Endothelial cell of umbilical vein (primary cell): Measurements from ENCODE around the gene MYDGF. TPM values are rescaled to one million over a fixed set of nuclear protein-coding genes. Genes with fewer than 3 reads are reported as not detected.

Experiments used
- BruUV-seq: library from RNA; stranded (reverse); fragments of 400-500 nt; replicated peaks from 2 replicates; lab custom pipeline; 2021; lab: Mats Ljungman, UMichigan
- CTCF ChIA-PET: fragments of 300-600, 350-600 bp; sonication (Branson Sonifier 250); formaldehyde crosslinking; loops from one replicate; lab custom pipeline; 2021; ENCODE audit warnings: antibody characterized with exemption, inconsistent platforms; lab: Charles Lee
- POLR2A ChIA-PET: fragments of 300-600, 350-600 bp; sonication (Branson Sonifier 250); formaldehyde crosslinking; loops from one replicate; lab custom pipeline; 2021; ENCODE audit warnings: antibody characterized with exemption, inconsistent platforms; lab: Charles Lee
- DNase-seq: peaks from one replicate; pipeline ENCODE4 v3.0.0-alpha.2; 2011; ENCODE audit warnings: low read depth, low spot score
- FAIRE-seq: peaks from 2 replicates; lab custom pipeline; 2011; peaks lifted over from hg19 to GRCh38; lab: Jason Lieb, UNC
- H2AFZ ChIP-seq: 2 replicates; pipeline ENCODE4 v1.6.0; 2012; ENCODE audit warnings: low read depth, low read length, control low read depth, inconsistent platforms
- H3K27ac ChIP-seq: 2 replicates; pipeline ENCODE4 v1.5.1; 2011; ENCODE audit warnings: low read depth, mild to moderate bottlenecking, control low read depth, low read length, moderate library complexity; ENCODE audit not compliant: insufficient read depth
- H3K27me3 ChIP-seq, 2 experiments: 2 replicates each; pipeline versions ENCODE4 v1.6.0 to v1.6.1; 2011; ENCODE audit warnings: low read length in 2 of 2, mixed read lengths in 1 of 2; ENCODE audit not compliant: control insufficient read depth in 2 of 2, insufficient read depth in 2 of 2
- H3K36me3 ChIP-seq, 2 experiments: 2 replicates in 1 of 2; 3 replicates in 1 of 2; pipeline ENCODE4 v1.5.1; 2011; ENCODE audit warnings: low read length in 2 of 2, mild to moderate bottlenecking in 1 of 2, moderate library complexity in 1 of 2; ENCODE audit not compliant: control insufficient read depth in 2 of 2, insufficient read depth in 2 of 2; ENCODE audit errors: extremely low read depth in 1 of 2
- H3K4me1 ChIP-seq: 3 replicates; pipeline ENCODE4 v1.5.1; 2011; ENCODE audit warnings: mild to moderate bottlenecking, low read length; ENCODE audit not compliant: control insufficient read depth, insufficient read depth; ENCODE audit errors: extremely low read depth
- H3K4me2 ChIP-seq: 2 replicates; pipeline ENCODE4 v1.6.1; 2011; ENCODE audit warnings: low read length, control low read depth, mixed read lengths; ENCODE audit not compliant: insufficient read depth
- H3K4me3 ChIP-seq, 3 experiments: fragments of 200-600 bp in 1 of 3; sonication (generic), shearing (Covaris generic) in 1 of 3; replicated peaks in 1 of 3; 2 replicates each; pipeline ENCODE4 v1.5.1; 2011 to 2016; ENCODE audit warnings: control low read depth in 3 of 3, low read length in 3 of 3, mild to moderate bottlenecking in 2 of 3, inconsistent platforms in 1 of 3, low read depth in 1 of 3, moderate library complexity in 1 of 3; ENCODE audit not compliant: insufficient read depth in 1 of 3
- H3K79me2 ChIP-seq: 2 replicates; pipeline ENCODE4 v1.6.0; 2012; ENCODE audit warnings: low read length, inconsistent platforms; ENCODE audit not compliant: control insufficient read depth, insufficient read depth
- H3K9ac ChIP-seq: replicated peaks from 2 replicates; pipeline ENCODE3; 2011; ENCODE audit warnings: low read length, control low read depth; ENCODE audit not compliant: insufficient read depth; ENCODE audit errors: extremely low read depth
- H3K9me1 ChIP-seq: replicated peaks from 3 replicates; pipeline ENCODE4 v1.6.0; 2011; ENCODE audit warnings: mild to moderate bottlenecking, low read length; ENCODE audit not compliant: control insufficient read depth, insufficient read depth; ENCODE audit errors: extremely low read depth
- H3K9me3 ChIP-seq: replicated peaks from 2 replicates; pipeline ENCODE4 v1.5.1; 2012; ENCODE audit warnings: low read length, inconsistent platforms; ENCODE audit not compliant: control insufficient read depth, insufficient read depth
- H4K20me1 ChIP-seq: replicated peaks from 2 replicates; pipeline ENCODE3; 2011; ENCODE audit warnings: mild to moderate bottlenecking, low read length; ENCODE audit not compliant: control insufficient read depth, insufficient read depth; ENCODE audit errors: extremely low read depth
- EZH2 ChIP-seq: IDR thresholded peaks from 2 replicates; pipeline ENCODE4 v1.6.1; 2012; ENCODE audit warnings: borderline replicate concordance, low read depth, mild to moderate bottlenecking, moderate library complexity, low read length, inconsistent platforms; ENCODE audit not compliant: severe bottlenecking
- JUN ChIP-seq: IDR thresholded peaks from 2 replicates; pipeline ENCODE4 v1.6.1; 2011; ENCODE audit warnings: borderline replicate concordance, low read depth; ENCODE audit not compliant: insufficient read length, insufficient read depth
- MAX ChIP-seq: IDR thresholded peaks from 2 replicates; pipeline ENCODE4 v1.6.1; 2011; ENCODE audit not compliant: insufficient read depth, insufficient read length
- MYC ChIP-seq: IDR thresholded peaks from one replicate; pipeline ENCODE4 v1.6.1; 2011; ENCODE audit warnings: mild to moderate bottlenecking, low read depth, low read length
- POLR2AphosphoS5 ChIP-seq: IDR thresholded peaks from 2 replicates; pipeline ENCODE4 v1.6.1; 2012; ENCODE audit warnings: low read depth, mild to moderate bottlenecking, control low read depth, low read length, moderate library complexity; ENCODE audit not compliant: insufficient read depth
- dilution Hi-C: fragments of 300-500 bp; cut with MboI; formaldehyde crosslinking; loops from one replicate; pipeline ENCODE4 v1.15.0; 2019; ENCODE audit warnings: low sequenced_read_pairs; ENCODE audit not compliant: extremely low pct_ligation_motif_present
- intact Hi-C: fragments of 100-400 bp; cut with micrococcal nuclease; formaldehyde crosslinking; loops from one replicate; pipeline ENCODE4 v1.10.0; 2022
- polyA plus RNA-seq, 4 experiments: library from polyadenylated mRNA; depleted of rRNA in 3 of 4; stranded (reverse) in 3 of 4; unstranded in 1 of 4; fragments of >200 nt; gene quantifications; 2 replicates each; pipeline versions ENCODE4 v1.2.1 to v1.2.3, GENCODE V29; 2011 to 2012; ENCODE audit warnings: missing spikeins in 1 of 4
- total RNA-seq: library from RNA; stranded (reverse); gene quantifications from 2 replicates; pipeline ENCODE4 v1.2.3, GENCODE V29; 2021
- TF ChIP-seq, protein P1 (sequence below), 2 donors: IDR thresholded peaks; 1 replicate in 1 of 2; 2 replicates in 1 of 2; pipeline ENCODE4 v1.5.1; 2011; ENCODE audit warnings: low read length in 2 of 2, mild to moderate bottlenecking in 2 of 2, moderate library complexity in 2 of 2, control low read depth in 1 of 2, inconsistent platforms in 1 of 2, low read depth in 1 of 2; ENCODE audit not compliant: insufficient read depth in 1 of 2; ENCODE audit errors: extremely low read depth in 1 of 2

MYDGF gene
- total and polyA plus RNA-seq, 2 donors (not counting 3 experiments of a cell fraction or from before 2014, with no cell fraction given) = 191 to 337 TPM

DNA sequence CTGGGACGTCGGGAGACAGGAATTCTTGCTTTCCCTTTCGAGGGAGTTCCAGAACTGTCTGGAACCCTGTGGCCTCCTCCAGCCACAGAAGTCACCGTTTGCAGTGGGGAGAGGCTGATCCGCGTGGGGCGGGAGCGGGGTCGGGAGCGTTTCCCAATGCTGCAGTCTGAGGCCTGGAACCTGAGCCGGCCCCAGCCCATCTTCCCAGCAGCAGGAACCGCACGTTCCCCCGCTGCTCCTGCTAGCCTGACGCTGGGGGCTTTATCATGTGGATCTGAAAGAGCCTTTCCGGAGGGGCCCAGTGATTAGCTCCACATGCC, 40.1 kb upstream of the MYDGF start:
- POLR2A ChIA-PET = no interaction called here
- peaks cover 18% of the 10 kb centered on the region for H3K4me1 ChIP-seq
- dilution Hi-C loops = no loop called here
- no peaks in the 10 kb centered on the region for H3K9me1 ChIP-seq
- no peaks in the 10 kb centered on the region for H4K20me1 ChIP-seq
- H3K4me2 ChIP-seq = no peak overlapping the region
- no peaks in the 10 kb centered on the region for H3K9me3 ChIP-seq
- H3K36me3 ChIP-seq = peaks cover 9 to 41% of the 10 kb centered on the region in 2 experiments
- CTCF ChIA-PET = no interaction called here
- TF ChIP-seq, protein P1, sequence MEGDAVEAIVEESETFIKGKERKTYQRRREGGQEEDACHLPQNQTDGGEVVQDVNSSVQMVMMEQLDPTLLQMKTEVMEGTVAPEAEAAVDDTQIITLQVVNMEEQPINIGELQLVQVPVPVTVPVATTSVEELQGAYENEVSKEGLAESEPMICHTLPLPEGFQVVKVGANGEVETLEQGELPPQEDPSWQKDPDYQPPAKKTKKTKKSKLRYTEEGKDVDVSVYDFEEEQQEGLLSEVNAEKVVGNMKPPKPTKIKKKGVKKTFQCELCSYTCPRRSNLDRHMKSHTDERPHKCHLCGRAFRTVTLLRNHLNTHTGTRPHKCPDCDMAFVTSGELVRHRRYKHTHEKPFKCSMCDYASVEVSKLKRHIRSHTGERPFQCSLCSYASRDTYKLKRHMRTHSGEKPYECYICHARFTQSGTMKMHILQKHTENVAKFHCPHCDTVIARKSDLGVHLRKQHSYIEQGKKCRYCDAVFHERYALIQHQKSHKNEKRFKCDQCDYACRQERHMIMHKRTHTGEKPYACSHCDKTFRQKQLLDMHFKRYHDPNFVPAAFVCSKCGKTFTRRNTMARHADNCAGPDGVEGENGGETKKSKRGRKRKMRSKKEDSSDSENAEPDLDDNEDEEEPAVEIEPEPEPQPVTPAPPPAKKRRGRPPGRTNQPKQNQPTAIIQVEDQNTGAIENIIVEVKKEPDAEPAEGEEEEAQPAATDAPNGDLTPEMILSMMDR (IDR thresholded peaks at IDR 0.05; ENCODE audit: extremely low read depth in 1 of 2, insufficient read depth in 1 of 2, low read depth in 1 of 2, low read length in 2 of 2) = no peak
- no peak for TF ChIP-seq POLR2AphosphoS5
- TF ChIP-seq JUN = no peak
- TF ChIP-seq MYC = no peak
- no peak for TF ChIP-seq MAX
- TF ChIP-seq EZH2 = no peak
- no peak overlapping the region for H3K4me3 ChIP-seq
- H3K9ac ChIP-seq = no peak overlapping the region
- intact Hi-C loops = loop anchor here (5.0 kb wide), 1 partner anchor 38 kb away; the partner anchor contains the start of gene MYDGF
- no peak overlapping the region for H3K27ac ChIP-seq
- no peaks in the 10 kb centered on the region for H3K27me3 ChIP-seq
- FAIRE-seq (no peak), DNase-seq (no peak)
- H2AFZ ChIP-seq = no peak overlapping the region
- peaks cover 16% of the 10 kb centered on the region for H3K79me2 ChIP-seq
- no TSS peak for BruUV-seq
